ENCODE data around the gene FUT4. TPM values are rescaled to one million over a fixed set of nuclear protein-coding genes. Genes with fewer than 3 reads are reported as not detected.
A peak's percentile ranks its signal among the peaks of the same experiment; 100 is the strongest.
"Not testable (repeated sequence)": the region's sequence is repeated elsewhere in the genome, so short reads cannot be mapped to it uniquely, and the experiment has no call there.

The FUT4 gene
- 6.7 and 8.7 TPM in 2 replicates for total RNA-seq

- no peak for DNase-seq (ENCODE audit: extremely low read depth, low read depth, low spot score)
Measured at GRCh38 chr11:94543695-94544645, at the start of gene FUT4. Gene FUT4, plus strand, starts transcription at chr11:94543921. Its CDS starts 213 bp downstream, at chr11:94544134.

- no peak for DNase-seq (ENCODE audit: extremely low read depth, low read depth, low spot score)
Measured at GRCh38 chr11:94494126-94494680, 49.5 kb upstream of the FUT4 start.

- no peak for DNase-seq (ENCODE audit: extremely low read depth, low read depth, low spot score)
Measured at GRCh38 chr11:94500181-94500580, 43.5 kb upstream of the FUT4 start.

- no peak for DNase-seq (ENCODE audit: extremely low read depth, low read depth, low spot score)
Measured at GRCh38 chr11:94501522-94501921, 42.2 kb upstream of the FUT4 start.

GRCh38 chr11:94504689-94505293 lies 38.9 kb upstream of the FUT4 start:
- peak; percentile 67 for DNase-seq (ENCODE audit: extremely low read depth, low read depth, low spot score)

- DNase-seq (ENCODE audit: extremely low read depth, low read depth, low spot score): not testable (repeated sequence)
Measured at GRCh38 chr11:94506513-94506912, 37.2 kb upstream of the FUT4 start.

GRCh38 chr11:94507485-94507884 lies 36.2 kb upstream of the FUT4 start:
- no peak for DNase-seq (ENCODE audit: extremely low read depth, low read depth, low spot score)

GRCh38 chr11:94511932-94512781 lies 31.6 kb upstream of the FUT4 start, which contains the start of gene C11orf97:
Gene C11orf97, plus strand, starts transcription at chr11:94512461. Its CDS starts 68 bp downstream, at chr11:94512529.
- no peak for DNase-seq (ENCODE audit: extremely low read depth, low read depth, low spot score)

GRCh38 chr11:94513091-94513490 lies 30.6 kb upstream of the FUT4 start:
- no peak for DNase-seq (ENCODE audit: extremely low read depth, low read depth, low spot score)

- DNase-seq (ENCODE audit: extremely low read depth, low read depth, low spot score): no peak
Measured at GRCh38 chr11:94515398-94515797, 28.3 kb upstream of the FUT4 start.

- DNase-seq (ENCODE audit: extremely low read depth, low read depth, low spot score): no peak
Measured at GRCh38 chr11:94516725-94517124, 27.0 kb upstream of the FUT4 start.

- DNase-seq (ENCODE audit: extremely low read depth, low read depth, low spot score): no peak
Measured at GRCh38 chr11:94518300-94518699, 25.4 kb upstream of the FUT4 start.

- no peak for DNase-seq (ENCODE audit: extremely low read depth, low read depth, low spot score)
Measured at GRCh38 chr11:94519478-94520084, 24.1 kb upstream of the FUT4 start.

GRCh38 chr11:94521684-94522083 lies 22.0 kb upstream of the FUT4 start:
- DNase-seq (ENCODE audit: extremely low read depth, low read depth, low spot score): no peak

GRCh38 chr11:94524341-94524740 lies 19.4 kb upstream of the FUT4 start:
- no peak for DNase-seq (ENCODE audit: extremely low read depth, low read depth, low spot score)

- DNase-seq (ENCODE audit: extremely low read depth, low read depth, low spot score): no peak
Measured at GRCh38 chr11:94525546-94526324, 18.0 kb upstream of the FUT4 start.

- DNase-seq (ENCODE audit: extremely low read depth, low read depth, low spot score): no peak
Measured at GRCh38 chr11:94526645-94527438, 16.9 kb upstream of the FUT4 start.

- no peak for DNase-seq (ENCODE audit: extremely low read depth, low read depth, low spot score)
Measured at GRCh38 chr11:94528551-94528950, 15.2 kb upstream of the FUT4 start.

- no peak for DNase-seq (ENCODE audit: extremely low read depth, low read depth, low spot score)
Measured at GRCh38 chr11:94532211-94532610, 11.5 kb upstream of the FUT4 start.

All from glomerular endothelial cell (primary cell).